ENCODE results near the gene AMDHD1. TPM values are rescaled to one million over a fixed set of nuclear protein-coding genes. Genes with fewer than 3 reads are reported as not detected.

AMDHD1 gene
- total and polyA plus RNA-seq, 10 of the 15 experiments (the other 5 are each of a cell fraction or from before 2014, with no cell fraction given): 0.04 to 0.28 (median 0.13) TPM; not detected in 4

GRCh38 chr12:95944108-95944704 lies 1.1 kb downstream of the AMDHD1 start:
- CTCF ChIA-PET: interaction anchor here (1.1 to 4.9 kb wide), 2 partner anchors 10 to 54 kb away, joined by 3 to 26 read pairs; no protein-coding TSS in a partner anchor
- Histone ChIP-seq H3K36me3 (ENCODE audit: control insufficient read depth in 2 of 2, insufficient read depth in 2 of 2, low read length in 1 of 2) (no peaks in the 10 kb centered on the region), H3K27ac (ENCODE audit: control insufficient read depth, insufficient read depth) (no peak overlapping the region), H4K20me1 (ENCODE audit: control insufficient read depth, insufficient read depth) (no peaks in the 10 kb centered on the region), H2AFZ (ENCODE audit: control insufficient read depth, low read depth, low read length) (no peak overlapping the region), H3K9ac (ENCODE audit: control insufficient read depth, insufficient read depth, low read length) (no peak overlapping the region), H3K4me1 (ENCODE audit: control insufficient read depth, insufficient read depth, low read length) (peaks cover 3% of the 10 kb centered on the region; the same call in 1 of the 2 replicates), H3K4me3 (no peak overlapping the region), H3K4me2 (ENCODE audit: control insufficient read depth, insufficient read depth) (no peak overlapping the region), H3K9me3 (replicated peaks; ENCODE audit: control insufficient read depth, insufficient read depth, low read length) (no peaks in the 10 kb centered on the region), H3K79me2 (ENCODE audit: control insufficient read depth, insufficient read depth, low read length) (no peaks in the 10 kb centered on the region), H3K27me3 (replicated peaks in 1 of 2; ENCODE audit: control insufficient read depth in 2 of 2, insufficient read depth in 2 of 2, low read length in 1 of 2) (no peaks in the 10 kb centered on the region)
- in situ Hi-C loops (cut with MboI): no loop called here
- POLR2A ChIA-PET: no interaction called here
- intact Hi-C loops (cut with micrococcal nuclease; ENCODE audit: unreplicated experiment): no loop called here
- DNase-seq (ENCODE audit: low read depth, low spot score) (no peak), FAIRE-seq (no peak), ATAC-seq (no peak)
- WGBS (ENCODE audit: insufficient coverage, insufficient replicate concordance, low lambda C conversion rate, missing lambda C conversion rate): 56% methylated on average over 10 of the region's 10 CpGs
- TF ChIP-seq TCF12 (IDR thresholded peaks at IDR 0.05; ENCODE audit: low read depth, low read length) (no peak), EGR1 (IDR thresholded peaks at IDR 0.05; ENCODE audit: borderline replicate concordance in 1 of 2, low read depth in 2 of 2, low read length in 2 of 2) (no peak), PRDM15 (CRISPR knock-in tag; IDR thresholded peaks at IDR 0.05) (no peak), KLF5 (IDR thresholded peaks at IDR 0.05; ENCODE audit: partially characterized antibody) (no peak), MEF2A (IDR thresholded peaks at IDR 0.05; ENCODE audit: insufficient read depth, low read depth, low read length) (no peak), SMAD1 (IDR thresholded peaks at IDR 0.05; ENCODE audit: low read depth, partially characterized antibody) (no peak)
- no TSS peak for BruUV-seq (replicated peaks)
- RAD21 ChIA-PET (ENCODE audit: unreplicated experiment): no interaction called here
- SMC1A ChIA-PET (ENCODE audit: uncharacterized antibody, unreplicated experiment): interaction anchor here (0.9 to 1.0 kb wide), 2 partner anchors 54 to 573 kb away, joined by 3 read pairs; no protein-coding TSS in a partner anchor

All from GM12878 (cell line).